Tibial artery (tissue), 4 donors: ENCODE data around the gene PCNT.

Source experiments
- DNase-seq, 2 donors: peaks; one replicate each; pipeline ENCODE4 v3.0.0-alpha.2; 2019
- H3K27ac ChIP-seq, 2 donors: fragments of 200-600 bp; sonication (generic) in 1 of 2; 1 replicate in 1 of 2; 2 replicates in 1 of 2; pipeline ENCODE4 v1.5.1; 2018 to 2019; ENCODE audit warnings: mild to moderate bottlenecking in 1 of 2
- H3K27me3 ChIP-seq, 2 donors: fragments of 200-600 bp; sonication (generic) in 1 of 2; one replicate each; pipeline versions ENCODE4 v1.5.1 to v1.6.0; 2016 to 2019
- H3K36me3 ChIP-seq, 3 donors: fragments of 200-600 bp; sonication (generic) in 2 of 3; one replicate each; pipeline ENCODE4 v1.5.1; 2016 to 2019; ENCODE audit warnings: mild to moderate bottlenecking in 2 of 3
- H3K4me1 ChIP-seq, 4 donors: fragments of 200-600 bp; sonication (generic) in 2 of 4; 1 replicate in 3 of 4; 2 replicates in 1 of 4; pipeline ENCODE4 v1.5.1; 2016 to 2019
- H3K4me3 ChIP-seq, 2 donors: fragments of 200-600 bp; sonication (generic) in 1 of 2; 1 replicate in 1 of 2; 2 replicates in 1 of 2; pipeline ENCODE4 v1.5.1; 2018 to 2019; ENCODE audit warnings: mild to moderate bottlenecking in 2 of 2
- H3K9me3 ChIP-seq, 3 donors: fragments of 200-600 bp; sonication (generic) in 1 of 3; one replicate each; pipeline ENCODE4 v1.5.1; 2016 to 2019
- CTCF ChIP-seq, 2 experiments: fragments of 200-600 bp in 1 of 2; fragments of 450-650 bp in 1 of 2; IDR thresholded peaks; one replicate each; pipeline ENCODE4 v1.5.1; 2017 to 2019; ENCODE audit warnings: antibody characterized with exemption in 2 of 2, mild to moderate bottlenecking in 1 of 2, moderate library complexity in 1 of 2
- intact Hi-C: fragments of 100-400 bp; cut with DNase I; formaldehyde crosslinking; loops from one replicate; pipeline ENCODE4 v1.15.0; 2023; ENCODE audit warnings: low total_unique reads

The PCNT gene

GRCh38 chr21:46472246-46472645, 148.3 kb downstream of the PCNT start:
- intact Hi-C loops: no loop called here
- H3K9me3 ChIP-seq: no peaks in the 10 kb centered on the region
- H3K27ac ChIP-seq: no peak overlapping the region
- peak in 1 of 2 donors; percentile 29 for DNase-seq
- peaks cover 0 to 8% (median 0%) of the 10 kb centered on the region in 3 donors for H3K36me3 ChIP-seq
- no peak overlapping the region for H3K4me3 ChIP-seq
- TF ChIP-seq CTCF (IDR thresholded peaks at IDR 0.05): no peak
- no peaks in the 10 kb centered on the region for H3K4me1 ChIP-seq
- no peaks in the 10 kb centered on the region for H3K27me3 ChIP-seq

DNA sequence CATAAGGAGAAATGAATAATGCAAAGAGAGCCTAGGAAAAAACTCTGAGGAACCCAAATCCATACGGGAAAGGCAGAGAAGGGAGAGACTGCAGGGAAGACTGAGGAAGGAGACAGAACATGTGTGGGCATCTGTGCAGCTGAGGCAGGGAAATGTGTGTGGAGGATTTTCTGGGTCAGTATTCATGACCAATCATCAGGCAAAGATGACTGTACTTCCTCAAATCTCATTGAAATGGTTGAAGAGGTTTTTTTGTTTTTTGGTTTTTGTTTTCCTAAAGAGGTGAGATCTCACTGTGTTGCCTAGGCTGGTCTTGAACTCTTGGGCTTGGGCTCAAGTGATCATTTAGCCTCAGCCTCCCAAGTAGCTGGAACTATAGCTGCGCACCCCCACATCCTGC, 150.4 kb downstream of the PCNT start:
- H3K36me3 ChIP-seq: peaks cover 0 to 4% (median 0%) of the 10 kb centered on the region in 3 donors
- no peak overlapping the region for H3K27ac ChIP-seq
- intact Hi-C loops: no loop called here
- H3K9me3 ChIP-seq: no peaks in the 10 kb centered on the region
- H3K4me1 ChIP-seq: no peaks in the 10 kb centered on the region
- TF ChIP-seq CTCF (IDR thresholded peaks at IDR 0.05): no peak
- no peaks in the 10 kb centered on the region for H3K27me3 ChIP-seq
- DNase-seq: no peak
- H3K4me3 ChIP-seq: no peak overlapping the region

- intact Hi-C loops: no loop called here
- no peak overlapping the region for H3K27ac ChIP-seq
- no peak overlapping the region for H3K4me3 ChIP-seq
- no peak for TF ChIP-seq CTCF (IDR thresholded peaks at IDR 0.05)
- no peaks in the 10 kb centered on the region for H3K9me3 ChIP-seq
- H3K36me3 ChIP-seq: no peaks in the 10 kb centered on the region
- no peak for DNase-seq
- no peaks in the 10 kb centered on the region for H3K4me1 ChIP-seq
- H3K27me3 ChIP-seq: no peaks in the 10 kb centered on the region
These were observed 151.3 kb downstream of the PCNT start for GRCh38 chr21:46475296-46475695.

DNA sequence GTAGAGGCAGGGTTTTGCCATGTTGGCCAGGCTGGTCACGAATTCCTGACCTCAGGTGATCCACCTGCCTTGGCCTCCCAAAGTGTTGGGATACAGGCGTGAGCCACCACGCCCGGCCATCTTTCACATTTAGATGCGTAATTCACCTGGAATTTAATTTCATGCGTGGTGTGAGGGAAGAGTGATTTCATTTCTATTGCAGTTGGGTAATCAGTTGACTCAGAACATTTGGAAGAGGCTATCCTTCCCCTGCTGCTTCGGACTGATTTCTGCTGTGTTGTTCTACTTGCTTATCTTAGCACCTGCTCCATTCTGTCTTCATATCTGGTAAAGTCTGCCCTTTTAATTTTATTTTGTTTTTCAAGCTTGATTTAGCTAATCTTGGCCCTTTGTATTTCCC, 153.8 kb downstream of the PCNT start:
- Histone ChIP-seq H3K9me3 (no peaks in the 10 kb centered on the region), H3K4me3 (no peak overlapping the region), H3K4me1 (no peaks in the 10 kb centered on the region), H3K27ac (no peak overlapping the region), H3K36me3 (peaks cover 0 to 5% (median 0%) of the 10 kb centered on the region in 3 donors), H3K27me3 (no peaks in the 10 kb centered on the region)
- DNase-seq: no peak
- no peak for TF ChIP-seq CTCF (IDR thresholded peaks at IDR 0.05)
- intact Hi-C loops: no loop called here

- intact Hi-C loops: no loop called here
- H3K36me3 ChIP-seq: peaks cover 0 to 5% (median 0%) of the 10 kb centered on the region in 3 donors
- no peak overlapping the region for H3K4me3 ChIP-seq
- H3K9me3 ChIP-seq: no peaks in the 10 kb centered on the region
- DNase-seq: no peak
- H3K4me1 ChIP-seq: no peaks in the 10 kb centered on the region
- TF ChIP-seq CTCF (IDR thresholded peaks at IDR 0.05): no peak
- no peaks in the 10 kb centered on the region for H3K27me3 ChIP-seq
- H3K27ac ChIP-seq: no peak overlapping the region
These were observed 155.0 kb downstream of the PCNT start for GRCh38 chr21:46478910-46479309.

GRCh38 chr21:46480466-46480865, 156.5 kb downstream of the PCNT start:
- H3K27me3 ChIP-seq: no peaks in the 10 kb centered on the region
- no peak for TF ChIP-seq CTCF (IDR thresholded peaks at IDR 0.05)
- no peak overlapping the region for H3K27ac ChIP-seq
- intact Hi-C loops: no loop called here
- no peak overlapping the region for H3K4me3 ChIP-seq
- H3K36me3 ChIP-seq: peaks cover 0 to 5% (median 0%) of the 10 kb centered on the region in 3 donors
- H3K9me3 ChIP-seq: no peaks in the 10 kb centered on the region
- no peak for DNase-seq
- H3K4me1 ChIP-seq: no peaks in the 10 kb centered on the region
